Skin of body (tissue), 2 donors: ENCODE measurements around the gene TSPAN4. TPM values are rescaled to one million over a fixed set of nuclear protein-coding genes. Genes with fewer than 3 reads are reported as not detected.

Source experiments
- DNase-seq: peaks from one replicate; lab custom pipeline; 2025; lab: John Stamatoyannopoulos, UW
- total RNA-seq: library from RNA; depleted of rRNA; stranded (reverse); fragments of >200 nt; gene quantifications from one replicate; pipeline ENCODE4 v1.2.3, GENCODE V29; 2014

Gene TSPAN4, protein sequence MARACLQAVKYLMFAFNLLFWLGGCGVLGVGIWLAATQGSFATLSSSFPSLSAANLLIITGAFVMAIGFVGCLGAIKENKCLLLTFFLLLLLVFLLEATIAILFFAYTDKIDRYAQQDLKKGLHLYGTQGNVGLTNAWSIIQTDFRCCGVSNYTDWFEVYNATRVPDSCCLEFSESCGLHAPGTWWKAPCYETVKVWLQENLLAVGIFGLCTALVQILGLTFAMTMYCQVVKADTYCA
- 35.8 TPM for total RNA-seq

GRCh38 chr11:842370-843002 is at the start of gene TSPAN4, which contains the start of gene POLR2L:
Gene TSPAN4, plus strand, starts transcription at chr11:842852. Its CDS starts 7,453 bp downstream, at chr11:850305.
Gene POLR2L, minus strand, starts transcription at chr11:842529. Its CDS starts 21 bp downstream, at chr11:842508.
- DNase-seq, result peak; percentile 82

GRCh38 chr11:792873-793272 is 49.8 kb upstream of the TSPAN4 start:
- no peak for DNase-seq

DNA sequence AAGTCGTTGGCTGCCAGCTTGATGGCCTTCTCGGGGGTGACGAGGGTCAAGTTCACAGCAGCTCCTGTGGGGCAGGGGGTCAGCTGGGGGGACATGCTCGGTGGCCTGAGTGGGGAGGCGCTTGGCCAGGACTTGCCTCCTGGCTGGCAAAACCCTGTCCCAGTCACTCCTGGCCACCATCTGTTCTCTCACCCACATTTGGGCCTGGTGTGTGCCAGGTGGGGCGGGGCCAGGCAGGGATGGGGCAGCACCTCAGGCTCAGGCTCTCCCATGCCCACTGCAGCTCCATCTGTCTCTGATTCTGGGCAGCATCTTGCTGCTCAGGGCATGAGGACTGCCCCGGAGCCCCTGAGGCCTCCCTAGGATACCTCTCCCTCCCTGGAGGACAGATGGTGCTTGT is 49.1 kb upstream of the TSPAN4 start:
- DNase-seq, result no peak

- no peak for DNase-seq
Measured at GRCh38 chr11:794013-794765, 48.5 kb upstream of the TSPAN4 start.

- no peak for DNase-seq
Measured at GRCh38 chr11:794766-795633, 47.7 kb upstream of the TSPAN4 start.

GRCh38 chr11:795634-796564 is 46.8 kb upstream of the TSPAN4 start:
- peak; percentile 70 for DNase-seq

- no peak for DNase-seq
Measured at GRCh38 chr11:796565-797295, 45.9 kb upstream of the TSPAN4 start.

- peak; percentile 92 for DNase-seq
Measured at GRCh38 chr11:797296-798092, 45.2 kb upstream of the TSPAN4 start.

GRCh38 chr11:798093-798713 is 44.4 kb upstream of the TSPAN4 start, which contains the start of gene SLC25A22:
Gene SLC25A22, minus strand, starts transcription at chr11:798281. Its CDS starts 3,275 bp downstream, at chr11:795006.
- DNase-seq, result peak; percentile 62

DNA sequence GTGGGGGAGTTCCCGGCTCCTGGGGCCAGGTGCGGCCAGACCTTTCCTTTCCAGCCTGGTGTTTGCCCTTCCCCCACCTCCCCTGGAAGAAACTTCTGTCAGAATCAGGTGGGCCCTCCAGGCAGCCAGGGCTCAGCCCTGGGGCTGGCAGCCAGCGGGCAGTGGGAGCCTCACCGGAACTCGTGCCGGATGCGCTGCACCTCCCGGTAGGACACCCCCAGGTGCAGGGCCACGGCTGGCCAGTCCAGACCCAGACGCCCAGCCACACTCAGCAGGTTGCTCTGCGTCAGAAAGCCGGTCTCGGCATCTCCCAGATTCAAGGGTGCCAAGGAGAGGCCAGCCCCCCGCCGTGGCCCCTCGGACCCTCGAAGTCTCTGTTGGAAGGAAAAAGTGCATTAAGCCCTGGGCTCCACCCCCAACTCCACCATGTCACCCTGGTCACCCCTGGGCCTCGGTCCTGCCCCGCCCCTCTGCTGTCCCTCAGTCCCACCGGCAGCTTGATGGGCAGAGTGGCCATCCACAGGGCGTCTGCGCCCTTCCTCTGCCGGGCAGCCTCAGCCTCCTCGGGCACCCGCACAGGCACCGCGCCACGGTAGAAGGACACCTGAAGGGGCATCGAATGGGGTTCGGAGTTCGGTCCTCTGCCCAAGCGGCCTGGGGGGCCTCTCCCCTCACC is 42.9 kb upstream of the TSPAN4 start:
- no peak for DNase-seq

GRCh38 chr11:800473-800872 is 42.2 kb upstream of the TSPAN4 start:
- no peak for DNase-seq

GRCh38 chr11:801097-801780 is 41.4 kb upstream of the TSPAN4 start:
- no peak for DNase-seq

GRCh38 chr11:802018-802617 is 40.5 kb upstream of the TSPAN4 start:
- DNase-seq, result no peak

DNA sequence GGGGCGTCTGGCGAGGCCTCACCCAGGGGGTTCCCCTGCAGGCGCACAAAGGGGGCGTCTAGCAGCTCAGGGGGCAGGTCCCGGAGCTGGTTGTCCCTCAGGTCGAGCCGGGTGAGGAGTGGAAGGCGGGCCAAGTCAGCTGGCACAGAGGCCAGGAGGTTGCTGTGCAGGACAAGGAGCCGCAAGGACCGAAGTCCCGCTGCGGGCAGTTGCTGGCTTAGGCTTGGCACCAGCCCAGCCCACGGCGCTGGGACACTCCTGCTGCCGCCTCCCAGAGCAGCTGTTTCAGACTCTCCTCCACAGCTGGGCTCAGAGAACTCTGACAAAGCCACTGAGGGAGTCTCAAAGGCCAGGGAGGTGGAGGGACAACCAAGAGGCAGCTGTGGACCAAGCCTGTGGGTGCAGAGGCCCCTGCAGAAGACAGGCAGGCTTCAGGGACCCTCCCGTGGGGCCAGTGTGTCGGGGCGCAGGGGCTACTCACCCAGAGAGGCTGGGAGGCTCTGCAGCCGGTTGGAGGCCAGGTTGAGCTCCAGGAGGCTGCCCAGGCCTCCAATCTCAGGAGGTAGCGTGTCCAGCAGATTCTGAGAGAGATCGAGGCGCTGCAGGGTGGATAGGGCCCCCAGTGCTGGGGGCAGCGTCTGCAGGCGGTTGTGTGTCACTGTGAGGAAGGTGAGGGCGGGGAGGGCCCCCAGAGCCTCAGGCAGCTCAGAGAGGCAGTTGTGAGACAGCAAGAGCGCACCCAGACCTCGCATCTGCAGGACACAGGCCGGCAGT is 39.8 kb upstream of the TSPAN4 start:
- DNase-seq, result no peak

GRCh38 chr11:803467-803742 is 39.2 kb upstream of the TSPAN4 start:
- DNase-seq, result no peak
